Natural killer cell (primary cell): Measurements from ENCODE around the gene ATP8B3. TPM values are rescaled to one million over a fixed set of nuclear protein-coding genes. Genes with fewer than 3 reads are reported as not detected.

ENCODE experiments used
- ATAC-seq, 3 donors: fragments of 150-1000 bp in 2 of 3; fragments of 200-7000 bp in 1 of 3; cut with Tn5 transposase; 1 replicate in 1 of 3; 2 replicates in 2 of 3; pipeline ENCODE4 v1.10.0; 2021; ENCODE audit warnings: mild to moderate bottlenecking in 2 of 3, moderate library complexity in 2 of 3
- DNase-seq, 2 donors: peaks; one replicate each; pipeline versions ENCODE4 v3.0.0 to v3.0.0-alpha.2; 2013 to 2021; ENCODE audit warnings: mixed read lengths in 1 of 2
- H3K27ac ChIP-seq: one replicate; pipeline ENCODE4 v1.5.1; 2013; ENCODE audit warnings: mild to moderate bottlenecking, low read length
- H3K27me3 ChIP-seq: one replicate; pipeline ENCODE4 v1.6.1; 2013; ENCODE audit warnings: low read length; ENCODE audit not compliant: control insufficient read depth, insufficient read depth
- H3K36me3 ChIP-seq: one replicate; pipeline ENCODE4 v1.6.1; 2013; ENCODE audit warnings: low read length; ENCODE audit not compliant: control insufficient read depth, insufficient read depth
- H3K4me1 ChIP-seq: one replicate; pipeline ENCODE4 v1.6.1; 2013; ENCODE audit warnings: low read length; ENCODE audit not compliant: control insufficient read depth, insufficient read depth
- H3K4me3 ChIP-seq: one replicate; pipeline ENCODE4 v1.5.1; 2013; ENCODE audit warnings: low read length
- H3K9me3 ChIP-seq: one replicate; pipeline ENCODE4 v1.6.1; 2013; ENCODE audit warnings: low read length; ENCODE audit not compliant: control insufficient read depth, insufficient read depth
- H3K27ac Mint-ChIP-seq, 2 donors: one replicate each; pipeline ENCODE4 v1.8.0; 2022; ENCODE audit warnings: mild to moderate bottlenecking in 2 of 2, mixed read lengths in 2 of 2, moderate library complexity in 1 of 2
- H3K27me3 Mint-ChIP-seq, 2 donors: one replicate each; pipeline ENCODE4 v1.8.0; 2022; ENCODE audit warnings: low read depth in 2 of 2, mixed read lengths in 2 of 2
- H3K36me3 Mint-ChIP-seq: one replicate; pipeline ENCODE4 v1.8.0; 2022; ENCODE audit warnings: mixed read lengths
- H3K4me1 Mint-ChIP-seq, 2 donors: one replicate each; pipeline ENCODE4 v1.8.0; 2022; ENCODE audit warnings: mixed read lengths in 2 of 2
- H3K4me3 Mint-ChIP-seq: one replicate; pipeline ENCODE4 v1.8.0; 2022; ENCODE audit warnings: mild to moderate bottlenecking, moderate library complexity, mixed read lengths
- H3K9me3 Mint-ChIP-seq, 2 donors: one replicate each; pipeline ENCODE4 v1.8.0; 2022; ENCODE audit warnings: mixed read lengths in 2 of 2
- CTCF ChIP-seq: fragments of 200-600 bp; IDR thresholded peaks from one replicate; pipeline ENCODE4 v1.8.0; 2022; ENCODE audit warnings: antibody characterized with exemption
- WGBS: methylation state at CpG from one replicate; pipeline ENCODE4 v1.1.7; 2013; ENCODE audit warnings: missing lambda C conversion rate; ENCODE audit not compliant: insufficient coverage; 5-methylcytosine and 5-hydroxymethylcytosine counted together
- intact Hi-C: fragments of 100-400 bp; cut with micrococcal nuclease; formaldehyde crosslinking; loops from one replicate; pipeline ENCODE4 v1.14.2; 2022
- total RNA-seq, 4 donors: library from RNA; stranded (reverse); fragments of 120-200 nt in 1 of 4; gene quantifications; one replicate each; pipeline versions ENCODE4 v1.2.3 to v1.2.4, GENCODE V29; 2013 to 2022

ATP8B3 gene
- total RNA-seq, 3 donors from 2014 or later (not counting 1 experiment from before 2014, with no cell fraction given), result 5.3 to 11.5 (median 11.2) TPM

DNA sequence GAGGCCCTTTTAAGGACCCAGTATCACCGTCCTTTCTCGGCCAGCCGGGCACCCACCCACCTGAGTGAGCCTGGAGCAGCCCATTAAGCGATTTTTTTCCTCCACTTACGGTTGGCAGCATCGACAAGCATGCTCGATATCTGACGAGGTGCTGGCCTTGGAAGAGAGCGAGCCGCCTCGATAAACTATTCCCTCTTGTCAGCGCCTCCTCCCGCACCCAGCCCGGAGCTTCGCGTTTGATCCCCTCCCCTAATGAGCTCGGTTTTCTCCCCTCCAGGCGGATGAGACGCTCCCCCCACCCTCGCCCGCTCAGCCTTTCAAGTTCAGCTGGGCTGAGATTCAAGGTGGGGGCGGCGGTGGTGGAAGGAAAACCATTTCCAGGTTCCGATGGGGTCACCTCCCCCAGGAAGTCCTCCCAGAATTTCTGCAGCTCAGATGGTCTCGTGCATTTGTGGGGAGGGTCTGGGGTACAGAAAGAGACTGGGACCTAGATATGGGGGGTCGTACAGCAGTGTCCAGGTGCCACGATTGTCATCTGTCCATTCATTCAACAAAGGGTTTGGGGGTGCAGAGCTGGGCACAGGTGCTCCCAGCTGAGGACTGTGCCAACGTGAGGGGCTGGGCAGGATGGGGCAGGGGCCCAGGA lies 77.6 kb downstream of the ATP8B3 start:
- no peak for ATAC-seq

More for the DNA sequence above, 77.6 kb downstream of the ATP8B3 start:
- no peak for TF ChIP-seq CTCF
- Mint-ChIP-seq H3K9me3 (no peaks in the 10 kb centered on the region), H3K27ac (no peak overlapping the region), H3K4me3 (no peak overlapping the region), H3K36me3 (no peaks in the 10 kb centered on the region), H3K27me3 (peaks cover 17 to 26% of the 10 kb centered on the region in 2 donors), H3K4me1 (no peaks in the 10 kb centered on the region)
- Histone ChIP-seq H3K36me3 (no peaks in the 10 kb centered on the region), H3K9me3 (no peaks in the 10 kb centered on the region), H3K4me3 (no peak overlapping the region), H3K27ac (no peak overlapping the region), H3K27me3 (peaks cover 7% of the 10 kb centered on the region), H3K4me1 (no peaks in the 10 kb centered on the region)
- whole genome bisulfite sequencing, result 29% methylated on average over 28 of the region's 28 CpGs
- DNase-seq, result no peak
- intact Hi-C loops, result no loop called here

Other genes starting within 250 kb of the ATP8B3 start
- gene MEX3D, start 244.0 kb downstream of the ATP8B3 start, total RNA-seq, result 1 to 10 TPM; 4.2 to 6.9 (median 4.4) TPM
- gene MBD3, start 219.4 kb downstream of the ATP8B3 start, total RNA-seq, result 10 to 100 TPM; 55.9 to 66.7 (median 59.0) TPM
- 100 to 1,000 TPM in 1 of 3 donors, 10 to 100 TPM in 2; 91.2 to 142 (median 99.1) TPM for gene UQCR11, start 206.8 kb downstream of the ATP8B3 start, total RNA-seq
- 10 to 100 TPM; 54.5 to 72.2 (median 64.3) TPM for gene TCF3, start 159.7 kb downstream of the ATP8B3 start, total RNA-seq
- gene ONECUT3, start 58.8 kb downstream of the ATP8B3 start, total RNA-seq, result not detected
- 10 to 100 TPM; 90.7 to 91.7 (median 91.5) TPM for gene REXO1, start 36.2 kb upstream of the ATP8B3 start, total RNA-seq
- 10 to 100 TPM; 29.1 to 38.4 (median 34.8) TPM for gene KLF16, start 51.3 kb upstream of the ATP8B3 start, total RNA-seq
- gene ABHD17A, start 73.2 kb upstream of the ATP8B3 start, total RNA-seq, result 100 to 1,000 TPM; 554 to 652 (median 608) TPM
- 10 to 100 TPM; 13.0 to 20.9 (median 13.1) TPM for gene ADAT3, start 93.1 kb upstream of the ATP8B3 start, total RNA-seq
- 10 to 100 TPM; 43.1 to 53.7 (median 46.9) TPM for gene SCAMP4, start 93.1 kb upstream of the ATP8B3 start, total RNA-seq
- 100 to 1,000 TPM; 138 to 143 (median 139) TPM for gene CSNK1G2, start 128.9 kb upstream of the ATP8B3 start, total RNA-seq
- gene BTBD2, start 203.4 kb upstream of the ATP8B3 start, total RNA-seq, result 10 to 100 TPM; 47.6 to 57.0 (median 53.4) TPM
- 100 to 1,000 TPM; 259 to 389 (median 322) TPM for gene MKNK2, start 239.0 kb upstream of the ATP8B3 start, total RNA-seq